Activated T-helper 1 cell treated with anti-CD3 and anti-CD28 coated beads, Interleukin-2, amount 50 U/mL, for 16 hours (primary cell): Measurements from ENCODE around the gene NXN.
"Not testable (repeated sequence)": the region's sequence is repeated elsewhere in the genome, so short reads cannot be mapped to it uniquely, and the experiment has no call there.

ENCODE experiments used
- DNase-seq, 2 donors: peaks; one replicate each; pipeline ENCODE4 v3.0.0-alpha.2; 2020; ENCODE audit warnings: low read depth in 1 of 2, low spot score in 1 of 2

Gene NXN

GRCh38 chr17:781805-782731 lies 197.5 kb downstream of the NXN start, which contains the start of the genes GLOD4 and MRM3:
Gene GLOD4, minus strand, starts transcription at chr17:782280. Its CDS starts 25 bp downstream, at chr17:782255.
Gene MRM3, plus strand, starts transcription at chr17:782353. Its CDS starts 26 bp downstream, at chr17:782379.
- DNase-seq, result peak; percentile 93 to 95

GRCh38 chr17:778096-778495 lies 201.5 kb downstream of the NXN start:
- DNase-seq, result no peak

- DNase-seq, result no peak
Measured at GRCh38 chr17:774313-774584, 205.3 kb downstream of the NXN start.

GRCh38 chr17:773467-774312 lies 205.9 kb downstream of the NXN start:
- DNase-seq, result no peak

GRCh38 chr17:773016-773415 lies 206.6 kb downstream of the NXN start:
- no peak for DNase-seq

- DNase-seq, result no peak
Measured at GRCh38 chr17:767076-767475, 212.5 kb downstream of the NXN start.

- DNase-seq, result no peak
Measured at GRCh38 chr17:760371-760770, 219.2 kb downstream of the NXN start.

- no peak for DNase-seq
Measured at GRCh38 chr17:759964-760363, 219.6 kb downstream of the NXN start.

GRCh38 chr17:756010-756567 lies 223.5 kb downstream of the NXN start:
- not testable (repeated sequence) for DNase-seq

- not testable (repeated sequence) for DNase-seq
Measured at GRCh38 chr17:755319-755961, 224.1 kb downstream of the NXN start.

GRCh38 chr17:753418-753817 lies 226.2 kb downstream of the NXN start:
- no peak for DNase-seq

GRCh38 chr17:752620-753219 lies 226.9 kb downstream of the NXN start:
- DNase-seq, result peak in 1 of 2 donors; percentile 8

GRCh38 chr17:752002-752619 lies 227.5 kb downstream of the NXN start, which contains the start of gene GEMIN4:
Gene GEMIN4, minus strand, starts transcription at chr17:752264. Its CDS starts 122 bp downstream, at chr17:752142.
- DNase-seq, result peak; percentile 97 to 99

- peak; percentile 22 to 31 for DNase-seq
Measured at GRCh38 chr17:751269-752001, 228.1 kb downstream of the NXN start.

- no peak for DNase-seq
Measured at GRCh38 chr17:750431-751037, 229.0 kb downstream of the NXN start.

GRCh38 chr17:749359-749758 lies 230.2 kb downstream of the NXN start:
- not testable (repeated sequence) for DNase-seq
